Measurements from ENCODE around the gene SLC35F3. TPM values are rescaled to one million over a fixed set of nuclear protein-coding genes. Genes with fewer than 3 reads are reported as not detected.
A peak's percentile ranks its signal among the peaks of the same experiment; 100 is the strongest.

Gene SLC35F3
- total RNA-seq, 5 donors from 2014 or later (not counting 1 experiment from before 2014, with no cell fraction given) = 0.19 to 4.6 (median 1.3) TPM; not detected in 1

DNA sequence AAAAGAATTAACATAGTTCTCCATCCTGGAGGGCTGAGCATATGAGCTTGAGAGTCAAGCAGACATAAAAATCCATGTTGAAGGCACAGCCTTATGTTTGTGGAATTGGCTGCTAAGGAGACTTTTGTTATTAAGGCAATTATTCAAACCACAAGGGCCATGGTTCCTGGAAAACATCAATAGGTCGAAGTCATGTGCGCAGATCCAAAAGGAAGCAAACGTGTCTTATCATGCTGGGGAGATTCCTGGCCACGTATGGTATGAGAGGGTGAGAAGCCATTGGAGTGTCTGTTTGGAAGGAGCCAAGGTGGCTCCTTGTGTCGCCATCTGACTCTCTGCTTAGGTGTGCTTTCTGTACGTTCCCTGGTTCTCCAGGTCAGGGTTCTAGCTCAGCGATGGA, 406.9 kb downstream of the SLC35F3 start:
- POLR2A ChIA-PET = no interaction called here
- Histone ChIP-seq H3K4me3 (ENCODE audit: control insufficient read depth in 1 of 2, extremely low read depth in 1 of 2, low read length in 1 of 2) (no peak overlapping the region), H3K36me3 (ENCODE audit: control insufficient read depth in 2 of 2, extremely low read depth in 1 of 2, insufficient read depth in 1 of 2, low read length in 1 of 2) (no peaks in the 10 kb centered on the region), H3K27me3 (replicated peaks in 1 of 2; ENCODE audit: control insufficient read depth in 2 of 2, extremely low read depth in 1 of 2, insufficient read depth in 2 of 2, low read length in 1 of 2) (peaks cover 0 to 8% of the 10 kb centered on the region in 2 experiments), H3K27ac (ENCODE audit: low read length) (no peak overlapping the region), H3K9me3 (no peaks in the 10 kb centered on the region), H3K4me1 (ENCODE audit: control insufficient read depth in 1 of 2, extremely low read depth in 1 of 2, insufficient read depth in 2 of 2, low read length in 2 of 2) (peaks cover 11 to 61% of the 10 kb centered on the region in 2 experiments)
- DNase-seq (no peak), ATAC-seq (replicated peaks in 1 of 4) (no peak)
- WGBS (ENCODE audit: insufficient coverage) = 96% methylated on average over 6 of the region's 7 CpGs
- Mint-ChIP-seq H3K4me1 (peaks cover 0 to 67% (median 25%) of the 10 kb centered on the region in 3 donors), H3K4me3 (no peak overlapping the region), H3K27me3 (peaks cover 0 to 5% of the 10 kb centered on the region in 2 donors), H3K36me3 (no peaks in the 10 kb centered on the region), H3K27ac (peak overlapping the region in 1 of 2 donors; percentile 88), H3K9me3 (no peaks in the 10 kb centered on the region)
- CTCF ChIA-PET = interaction anchor here (0.5 to 2.3 kb wide), 4 partner anchors 7 to 1097 kb away, joined by 4 to 9 read pairs (median 4); no protein-coding TSS in a partner anchor

DNA sequence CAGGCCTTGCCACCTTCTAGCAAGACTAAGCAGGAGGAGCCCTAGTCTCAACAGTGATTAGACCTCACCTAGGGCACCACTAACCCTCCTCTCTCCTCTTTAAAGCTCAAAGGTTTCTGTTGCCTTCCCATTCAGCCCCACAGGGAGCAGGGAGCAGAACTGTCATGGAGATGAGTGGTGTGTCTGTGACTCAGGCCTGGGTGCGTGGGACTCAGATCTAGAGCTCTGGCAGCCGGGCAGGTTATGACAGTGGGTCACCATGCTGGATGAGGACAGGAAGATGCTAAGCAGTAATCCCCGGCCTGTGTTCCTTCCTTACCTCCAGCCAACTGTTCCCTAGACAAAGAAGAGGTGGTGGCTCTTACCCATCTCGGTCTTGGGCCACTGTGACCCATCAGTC, 408.7 kb downstream of the SLC35F3 start:
- POLR2A ChIA-PET = no interaction called here
- H3K4me3 Mint-ChIP-seq = no peak overlapping the region
- ATAC-seq (replicated peaks in 1 of 4) (no peak), DNase-seq (no peak)
- no peaks in the 10 kb centered on the region for H3K9me3 Mint-ChIP-seq
- CTCF ChIA-PET = interaction anchor here (0.6 to 1.9 kb wide), 5 partner anchors 10 to 974 kb away, joined by 3 to 4 read pairs (median 3); no protein-coding TSS in a partner anchor
- H3K27ac Mint-ChIP-seq = peak overlapping the region; percentile 52 to 99
- H3K27me3 Mint-ChIP-seq = peaks cover 0 to 18% of the 10 kb centered on the region in 2 donors
- H3K36me3 Mint-ChIP-seq = no peaks in the 10 kb centered on the region
- Histone ChIP-seq H3K4me1 (ENCODE audit: control insufficient read depth in 1 of 2, extremely low read depth in 1 of 2, insufficient read depth in 2 of 2, low read length in 2 of 2) (peaks cover 11 to 79% of the 10 kb centered on the region in 2 experiments), H3K4me3 (ENCODE audit: control insufficient read depth in 1 of 2, extremely low read depth in 1 of 2, low read length in 1 of 2) (no peak overlapping the region), H3K36me3 (ENCODE audit: control insufficient read depth in 2 of 2, extremely low read depth in 1 of 2, insufficient read depth in 1 of 2, low read length in 1 of 2) (no peaks in the 10 kb centered on the region), H3K27ac (ENCODE audit: low read length) (peak overlapping the region; percentile 90), H3K9me3 (no peaks in the 10 kb centered on the region), H3K27me3 (replicated peaks in 1 of 2; ENCODE audit: control insufficient read depth in 2 of 2, extremely low read depth in 1 of 2, insufficient read depth in 2 of 2, low read length in 1 of 2) (peaks cover 0 to 8% of the 10 kb centered on the region in 2 experiments)
- H3K4me1 Mint-ChIP-seq = peaks cover 0 to 85% (median 25%) of the 10 kb centered on the region in 3 donors
- WGBS (ENCODE audit: insufficient coverage) = no CpG with 5 or more reads among the region's 4 CpGs

DNA sequence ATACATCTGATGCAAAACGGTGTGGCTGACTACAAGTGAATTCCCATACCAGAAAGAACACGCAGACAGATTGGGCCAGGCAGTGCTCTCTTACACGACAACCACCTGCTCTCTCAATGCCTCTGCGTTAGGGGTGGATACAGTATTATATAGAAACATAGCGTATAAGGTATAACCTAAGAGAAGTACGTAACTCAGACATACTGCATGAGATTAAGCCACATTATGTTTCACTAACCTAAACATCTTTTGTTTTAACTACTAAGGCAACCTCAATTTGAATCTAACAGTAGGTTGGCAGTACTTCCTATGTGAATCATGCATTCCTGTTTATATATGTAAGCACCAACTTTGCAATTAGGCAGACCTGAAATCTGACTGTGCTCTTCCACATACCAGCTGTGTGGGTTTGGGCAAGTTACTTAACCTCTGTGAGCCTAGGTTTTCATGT, 410.6 kb downstream of the SLC35F3 start:
- peak in 19 of 35 experiments; percentile 10 to 83 (median 36) for DNase-seq
- Mint-ChIP-seq H3K27ac (peak overlapping the region; percentile 88 to 99), H3K4me1 (peaks cover 0 to 89% (median 21%) of the 10 kb centered on the region in 3 donors), H3K4me3 (peak overlapping the region in 1 of 3 donors; percentile 59), H3K27me3 (peaks cover 0 to 18% of the 10 kb centered on the region in 2 donors), H3K36me3 (no peaks in the 10 kb centered on the region), H3K9me3 (no peaks in the 10 kb centered on the region)
- ChIA-PET POLR2A (interaction anchor here in 1 of 2 donors (0.5 kb wide), 1 partner anchor 409 kb away, joined by 9 read pairs; no protein-coding TSS in a partner anchor), CTCF (interaction anchor here in 1 of 2 donors (1.1 kb wide), 1 partner anchor 10 kb away, joined by 3 read pairs; no protein-coding TSS in a partner anchor)
- Histone ChIP-seq H3K36me3 (ENCODE audit: control insufficient read depth in 2 of 2, extremely low read depth in 1 of 2, insufficient read depth in 1 of 2, low read length in 1 of 2) (no peaks in the 10 kb centered on the region), H3K9me3 (no peaks in the 10 kb centered on the region), H3K4me1 (ENCODE audit: control insufficient read depth in 1 of 2, extremely low read depth in 1 of 2, insufficient read depth in 2 of 2, low read length in 2 of 2) (peaks cover 11 to 79% of the 10 kb centered on the region in 2 experiments), H3K4me3 (ENCODE audit: control insufficient read depth in 1 of 2, extremely low read depth in 1 of 2, low read length in 1 of 2) (no peak overlapping the region), H3K27me3 (replicated peaks in 1 of 2; ENCODE audit: control insufficient read depth in 2 of 2, extremely low read depth in 1 of 2, insufficient read depth in 2 of 2, low read length in 1 of 2) (peaks cover 0 to 3% of the 10 kb centered on the region in 2 experiments), H3K27ac (ENCODE audit: low read length) (peak overlapping the region; percentile 90)
- peak in 3 of 4 experiments; percentile 90 to 95 (median 93) for ATAC-seq (replicated peaks in 1 of 4)
- no CpG with 5 or more reads among the region's 6 CpGs for WGBS (ENCODE audit: insufficient coverage)

DNA sequence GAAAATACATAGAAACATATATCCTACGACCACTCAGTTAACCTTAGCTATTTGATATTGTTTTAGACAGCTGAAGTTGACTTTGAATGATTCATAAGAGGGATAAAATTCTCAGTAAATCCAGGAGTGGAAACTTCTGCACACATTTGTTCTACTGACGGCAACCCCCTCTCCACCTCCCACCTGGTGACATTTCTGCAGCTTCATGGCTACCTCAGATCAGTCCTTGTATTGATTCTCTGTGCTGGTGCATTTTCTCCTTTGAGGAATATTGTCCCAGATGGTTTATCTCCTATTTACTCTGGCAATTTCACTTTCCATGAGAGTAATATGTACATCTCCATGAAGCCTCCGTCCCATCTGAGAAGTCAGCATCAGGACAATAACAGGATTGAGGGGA, 411.1 kb downstream of the SLC35F3 start:
- POLR2A ChIA-PET = interaction anchor here in 1 of 2 donors (0.5 kb wide), 1 partner anchor 408 kb away, joined by 9 read pairs; no protein-coding TSS in a partner anchor
- Histone ChIP-seq H3K4me1 (ENCODE audit: control insufficient read depth in 1 of 2, extremely low read depth in 1 of 2, insufficient read depth in 2 of 2, low read length in 2 of 2) (peaks cover 11 to 76% of the 10 kb centered on the region in 2 experiments), H3K9me3 (no peaks in the 10 kb centered on the region), H3K4me3 (ENCODE audit: control insufficient read depth in 1 of 2, extremely low read depth in 1 of 2, low read length in 1 of 2) (no peak overlapping the region), H3K36me3 (ENCODE audit: control insufficient read depth in 2 of 2, extremely low read depth in 1 of 2, insufficient read depth in 1 of 2, low read length in 1 of 2) (no peaks in the 10 kb centered on the region), H3K27ac (ENCODE audit: low read length) (peak overlapping the region; percentile 90), H3K27me3 (replicated peaks in 1 of 2; ENCODE audit: control insufficient read depth in 2 of 2, extremely low read depth in 1 of 2, insufficient read depth in 2 of 2, low read length in 1 of 2) (peaks cover 0 to 3% of the 10 kb centered on the region in 2 experiments)
- no peaks in the 10 kb centered on the region for H3K9me3 Mint-ChIP-seq
- DNase-seq (no peak), ATAC-seq (replicated peaks in 1 of 4) (peak in 1 of 4 experiments; percentile 31)
- H3K27me3 Mint-ChIP-seq = peaks cover 0 to 18% of the 10 kb centered on the region in 2 donors
- CTCF ChIA-PET = interaction anchor here in 1 of 2 donors (1.1 kb wide), 1 partner anchor 10 kb away, joined by 3 read pairs; no protein-coding TSS in a partner anchor
- peaks cover 0 to 87% (median 17%) of the 10 kb centered on the region in 3 donors for H3K4me1 Mint-ChIP-seq
- 80% methylated on average over 1 of the region's 3 CpGs for WGBS (ENCODE audit: insufficient coverage)
- no peaks in the 10 kb centered on the region for H3K36me3 Mint-ChIP-seq
- H3K27ac Mint-ChIP-seq = peak overlapping the region; percentile 88 to 99
- H3K4me3 Mint-ChIP-seq = peak overlapping the region in 1 of 3 donors; percentile 59

DNA sequence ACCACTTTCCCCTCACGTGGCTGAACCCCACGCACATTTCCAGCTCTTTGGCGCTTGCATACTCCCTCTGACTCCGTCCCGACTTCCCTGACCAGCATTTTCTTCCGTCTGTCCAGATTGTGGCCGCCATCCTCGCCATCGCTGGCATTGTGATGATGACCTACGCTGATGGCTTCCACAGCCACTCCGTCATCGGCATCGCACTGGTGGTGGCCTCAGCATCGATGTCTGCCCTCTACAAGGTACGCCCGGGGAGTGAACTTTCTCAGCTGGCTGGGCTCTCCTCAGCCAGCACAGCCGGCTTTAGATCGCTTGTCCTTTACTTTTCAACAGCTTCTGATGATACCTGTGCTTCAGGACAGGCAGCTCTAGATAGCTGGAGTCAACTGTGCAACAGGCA, 412.0 kb downstream of the SLC35F3 start:
- no peaks in the 10 kb centered on the region for H3K36me3 Mint-ChIP-seq
- H3K27ac Mint-ChIP-seq = peak overlapping the region; percentile 48 to 99
- ChIA-PET POLR2A (no interaction called here), CTCF (no interaction called here)
- no peak overlapping the region for H3K4me3 Mint-ChIP-seq
- Histone ChIP-seq H3K27me3 (replicated peaks in 1 of 2; ENCODE audit: control insufficient read depth in 2 of 2, extremely low read depth in 1 of 2, insufficient read depth in 2 of 2, low read length in 1 of 2) (peaks cover 0 to 7% of the 10 kb centered on the region in 2 experiments), H3K9me3 (no peaks in the 10 kb centered on the region), H3K27ac (ENCODE audit: low read length) (peak overlapping the region; percentile 90), H3K36me3 (ENCODE audit: control insufficient read depth in 2 of 2, extremely low read depth in 1 of 2, insufficient read depth in 1 of 2, low read length in 1 of 2) (no peaks in the 10 kb centered on the region), H3K4me1 (ENCODE audit: control insufficient read depth in 1 of 2, extremely low read depth in 1 of 2, insufficient read depth in 2 of 2, low read length in 2 of 2) (peaks cover 11 to 79% of the 10 kb centered on the region in 2 experiments), H3K4me3 (ENCODE audit: control insufficient read depth in 1 of 2, extremely low read depth in 1 of 2, low read length in 1 of 2) (no peak overlapping the region)
- 92% methylated on average over 18 of the region's 18 CpGs for WGBS (ENCODE audit: insufficient coverage)
- no peaks in the 10 kb centered on the region for H3K9me3 Mint-ChIP-seq
- peaks cover 0 to 15% of the 10 kb centered on the region in 2 donors for H3K27me3 Mint-ChIP-seq
- peaks cover 0 to 86% (median 16%) of the 10 kb centered on the region in 3 donors for H3K4me1 Mint-ChIP-seq
- no peak for ATAC-seq (replicated peaks in 1 of 4)
- no peak for DNase-seq

DNA sequence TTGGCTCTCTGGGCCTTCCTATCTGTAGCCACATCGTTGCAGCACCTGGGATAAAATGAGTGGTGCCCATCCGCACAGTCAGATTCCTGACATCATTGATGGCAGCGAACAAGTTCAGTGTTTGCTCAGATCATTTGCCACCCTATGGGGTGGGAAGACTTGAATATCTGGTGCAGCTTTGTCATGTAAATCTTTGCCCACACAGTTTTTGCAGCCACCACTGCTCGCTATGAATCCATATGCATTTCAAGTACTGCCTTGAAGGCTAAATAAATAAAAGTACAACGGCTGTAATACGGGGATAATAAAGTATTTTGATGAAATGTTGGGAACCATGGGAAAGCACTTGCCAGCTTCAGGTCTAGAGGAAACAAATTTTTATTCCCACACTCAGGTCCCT, 412.5 kb downstream of the SLC35F3 start:
- H3K4me3 Mint-ChIP-seq = no peak overlapping the region
- DNase-seq (no peak), ATAC-seq (replicated peaks in 1 of 4) (no peak)
- no peak overlapping the region for H3K4me3 ChIP-seq (ENCODE audit: control insufficient read depth in 1 of 2, extremely low read depth in 1 of 2, low read length in 1 of 2)
- 83% methylated on average over 2 of the region's 6 CpGs for WGBS (ENCODE audit: insufficient coverage)
- H3K4me1 Mint-ChIP-seq = peaks cover 0 to 84% (median 16%) of the 10 kb centered on the region in 3 donors
- ChIA-PET POLR2A (no interaction called here), CTCF (interaction anchor here in 1 of 2 donors (0.6 kb wide), 1 partner anchor 9 kb away, joined by 3 read pairs; no protein-coding TSS in a partner anchor)
- H3K27me3 ChIP-seq (replicated peaks in 1 of 2; ENCODE audit: control insufficient read depth in 2 of 2, extremely low read depth in 1 of 2, insufficient read depth in 2 of 2, low read length in 1 of 2) = peaks cover 0 to 7% of the 10 kb centered on the region in 2 experiments
- H3K9me3 Mint-ChIP-seq = no peaks in the 10 kb centered on the region
- H3K36me3 ChIP-seq (ENCODE audit: control insufficient read depth in 2 of 2, extremely low read depth in 1 of 2, insufficient read depth in 1 of 2, low read length in 1 of 2) = no peaks in the 10 kb centered on the region
- peaks cover 11 to 84% of the 10 kb centered on the region in 2 experiments for H3K4me1 ChIP-seq (ENCODE audit: control insufficient read depth in 1 of 2, extremely low read depth in 1 of 2, insufficient read depth in 2 of 2, low read length in 2 of 2)
- H3K36me3 Mint-ChIP-seq = no peaks in the 10 kb centered on the region
- H3K27ac Mint-ChIP-seq = peak overlapping the region; percentile 48 to 99
- peaks cover 0 to 15% of the 10 kb centered on the region in 2 donors for H3K27me3 Mint-ChIP-seq
- peak overlapping the region; percentile 90 for H3K27ac ChIP-seq (ENCODE audit: low read length)
- no peaks in the 10 kb centered on the region for H3K9me3 ChIP-seq
